A673 (cell line): Measurements from ENCODE around the gene IQGAP2.

Source experiments
- CTCF ChIP-seq: fragments of 300-800, 200-600 bp; sonication (generic); conservative IDR thresholded peaks from 2 replicates; pipeline ENCODE4 v1.5.1; 2017; ENCODE audit warnings: low read depth, mild to moderate bottlenecking, antibody characterized with exemption, low read length, moderate library complexity, mixed read lengths
- EZH2 ChIP-seq: fragments of 200-600 bp; sonication (generic); IDR thresholded peaks from 2 replicates; pipeline ENCODE4 v1.6.1; 2017; ENCODE audit warnings: borderline replicate concordance, low read depth, mild to moderate bottlenecking, mixed read lengths, antibody characterized with exemption, low read length; ENCODE audit not compliant: poor library complexity, severe bottlenecking

- TF ChIP-seq CTCF (no peak), EZH2 (no peak)
Observed at GRCh38 chr5:76683816-76684731, 281.0 kb downstream of the IQGAP2 start.
